Measurements from ENCODE around the gene LHPP. TPM values are rescaled to one million over a fixed set of nuclear protein-coding genes. Genes with fewer than 3 reads are reported as not detected.
"Not testable (repeated sequence)": the region's sequence is repeated elsewhere in the genome, so short reads cannot be mapped to it uniquely, and the experiment has no call there.

The LHPP gene
- total RNA-seq, 1 donor from 2014 or later: 15.2 TPM

DNA sequence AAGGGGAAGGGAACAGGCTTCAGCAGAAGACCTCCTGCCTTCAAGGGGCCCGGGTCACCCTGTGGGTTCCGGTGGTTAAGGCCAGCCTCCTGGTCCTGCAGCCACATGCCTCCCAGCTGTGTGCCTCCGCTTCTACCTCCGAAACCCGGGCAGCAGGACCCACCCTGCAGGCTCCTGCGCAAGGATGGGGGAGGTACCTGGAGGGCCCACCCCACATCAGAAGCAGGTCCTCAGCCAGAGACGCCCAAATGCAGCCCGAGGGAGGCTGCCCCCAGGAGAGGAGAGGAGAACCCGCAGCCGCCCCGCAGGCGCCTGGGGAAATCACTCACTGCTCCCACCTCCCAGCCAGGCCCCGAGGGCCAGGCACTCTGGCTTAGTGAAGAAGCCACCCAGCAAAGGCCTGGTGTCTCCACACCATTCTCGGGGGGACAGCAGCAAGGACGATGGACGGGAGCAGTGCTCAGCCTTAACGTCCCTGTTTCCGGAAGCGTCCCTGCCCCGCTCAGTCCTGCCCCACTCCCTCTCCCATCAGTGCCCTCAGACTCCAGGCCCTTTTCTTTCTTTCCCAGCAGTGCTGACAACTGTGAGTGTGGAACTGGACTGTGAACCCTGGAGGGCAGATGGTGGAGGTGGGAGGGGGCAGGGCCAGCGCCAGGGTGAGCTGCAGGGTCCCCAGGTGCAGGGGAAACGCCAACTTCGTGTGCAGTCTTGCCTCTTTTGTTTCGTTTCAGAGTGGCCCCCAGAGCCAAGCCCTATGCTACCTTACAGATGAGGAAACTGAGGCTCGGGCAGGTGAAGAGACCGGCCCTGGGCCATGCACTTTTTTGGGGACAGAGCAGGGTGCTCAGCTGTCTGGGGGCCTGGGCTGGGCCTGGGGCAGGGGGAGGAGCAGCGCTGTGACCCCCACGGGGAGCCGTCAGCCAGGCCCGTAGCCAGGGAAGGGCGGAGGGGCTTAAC is 144.5 kb downstream of the LHPP start:
- Mint-ChIP-seq H3K27ac (no peak overlapping the region), H3K27me3 (no peaks in the 10 kb centered on the region), H3K36me3 (ENCODE audit: insufficient read depth) (no peaks in the 10 kb centered on the region), H3K4me3 (ENCODE audit: low read depth) (no peak overlapping the region), H3K4me1 (ENCODE audit: low read depth) (peaks cover 2% of the 10 kb centered on the region), H3K9me3 (ENCODE audit: low read depth) (no peaks in the 10 kb centered on the region)
- no peak for DNase-seq (ENCODE audit: low spot score, unreplicated experiment)
- TF ChIP-seq, protein P1, sequence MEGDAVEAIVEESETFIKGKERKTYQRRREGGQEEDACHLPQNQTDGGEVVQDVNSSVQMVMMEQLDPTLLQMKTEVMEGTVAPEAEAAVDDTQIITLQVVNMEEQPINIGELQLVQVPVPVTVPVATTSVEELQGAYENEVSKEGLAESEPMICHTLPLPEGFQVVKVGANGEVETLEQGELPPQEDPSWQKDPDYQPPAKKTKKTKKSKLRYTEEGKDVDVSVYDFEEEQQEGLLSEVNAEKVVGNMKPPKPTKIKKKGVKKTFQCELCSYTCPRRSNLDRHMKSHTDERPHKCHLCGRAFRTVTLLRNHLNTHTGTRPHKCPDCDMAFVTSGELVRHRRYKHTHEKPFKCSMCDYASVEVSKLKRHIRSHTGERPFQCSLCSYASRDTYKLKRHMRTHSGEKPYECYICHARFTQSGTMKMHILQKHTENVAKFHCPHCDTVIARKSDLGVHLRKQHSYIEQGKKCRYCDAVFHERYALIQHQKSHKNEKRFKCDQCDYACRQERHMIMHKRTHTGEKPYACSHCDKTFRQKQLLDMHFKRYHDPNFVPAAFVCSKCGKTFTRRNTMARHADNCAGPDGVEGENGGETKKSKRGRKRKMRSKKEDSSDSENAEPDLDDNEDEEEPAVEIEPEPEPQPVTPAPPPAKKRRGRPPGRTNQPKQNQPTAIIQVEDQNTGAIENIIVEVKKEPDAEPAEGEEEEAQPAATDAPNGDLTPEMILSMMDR (IDR thresholded peaks at IDR 0.05; ENCODE audit: unreplicated experiment): no peak

DNA sequence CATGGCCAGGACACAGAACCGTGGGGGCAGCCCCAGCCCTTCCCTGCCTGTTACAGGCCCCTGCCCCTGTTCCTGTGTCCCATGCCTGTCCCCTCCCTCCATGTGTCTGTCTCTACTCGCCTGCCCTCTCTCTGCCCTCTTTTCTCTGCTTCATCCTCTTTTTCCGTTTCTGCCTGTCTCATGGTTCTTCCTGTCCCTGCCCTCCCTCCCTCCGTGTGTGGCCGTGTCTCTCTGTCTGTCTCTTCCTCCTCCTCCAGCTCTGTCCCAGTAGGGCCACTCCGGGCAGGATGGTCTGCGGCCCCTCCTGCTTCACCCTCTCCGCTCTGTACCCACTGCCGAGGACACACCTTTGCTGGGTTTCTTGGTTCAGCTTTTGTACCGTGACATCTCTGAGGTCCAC is 145.2 kb downstream of the LHPP start:
- TF ChIP-seq, protein P1 (IDR thresholded peaks at IDR 0.05; ENCODE audit: unreplicated experiment): no peak
- H3K4me3 Mint-ChIP-seq (ENCODE audit: low read depth): no peak overlapping the region
- no peaks in the 10 kb centered on the region for H3K36me3 Mint-ChIP-seq (ENCODE audit: insufficient read depth)
- peaks cover 2% of the 10 kb centered on the region for H3K4me1 Mint-ChIP-seq (ENCODE audit: low read depth)
- no peak for DNase-seq (ENCODE audit: low spot score, unreplicated experiment)
- H3K27me3 Mint-ChIP-seq: no peaks in the 10 kb centered on the region
- no peak overlapping the region for H3K27ac Mint-ChIP-seq
- no peaks in the 10 kb centered on the region for H3K9me3 Mint-ChIP-seq (ENCODE audit: low read depth)

DNA sequence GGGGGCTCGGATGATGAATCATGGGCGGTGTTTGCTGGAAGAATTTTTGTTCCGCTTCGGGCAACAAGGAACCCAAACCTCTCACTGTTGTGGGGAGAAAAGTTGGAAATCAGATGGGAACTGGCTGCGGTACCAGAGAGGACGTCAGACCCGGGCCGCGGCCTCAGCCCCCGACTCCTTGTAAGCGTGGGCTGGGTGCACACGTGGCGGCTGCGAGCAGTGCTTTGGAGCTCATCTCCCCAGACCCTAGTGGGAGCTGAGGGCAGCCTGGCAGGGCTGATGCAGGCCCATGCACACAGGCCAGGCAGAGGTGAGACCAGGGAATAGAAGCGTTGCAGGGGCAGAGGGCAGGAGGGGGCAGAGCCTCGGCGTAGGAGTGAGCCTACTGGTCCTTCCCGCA is 146.1 kb downstream of the LHPP start:
- no peak overlapping the region for H3K4me3 Mint-ChIP-seq (ENCODE audit: low read depth)
- TF ChIP-seq, protein P1 (IDR thresholded peaks at IDR 0.05; ENCODE audit: unreplicated experiment): no peak
- no peak overlapping the region for H3K27ac Mint-ChIP-seq
- no peaks in the 10 kb centered on the region for H3K9me3 Mint-ChIP-seq (ENCODE audit: low read depth)
- H3K27me3 Mint-ChIP-seq: no peaks in the 10 kb centered on the region
- no peaks in the 10 kb centered on the region for H3K36me3 Mint-ChIP-seq (ENCODE audit: insufficient read depth)
- DNase-seq (ENCODE audit: low spot score, unreplicated experiment): no peak
- peaks cover 2% of the 10 kb centered on the region for H3K4me1 Mint-ChIP-seq (ENCODE audit: low read depth)

DNA sequence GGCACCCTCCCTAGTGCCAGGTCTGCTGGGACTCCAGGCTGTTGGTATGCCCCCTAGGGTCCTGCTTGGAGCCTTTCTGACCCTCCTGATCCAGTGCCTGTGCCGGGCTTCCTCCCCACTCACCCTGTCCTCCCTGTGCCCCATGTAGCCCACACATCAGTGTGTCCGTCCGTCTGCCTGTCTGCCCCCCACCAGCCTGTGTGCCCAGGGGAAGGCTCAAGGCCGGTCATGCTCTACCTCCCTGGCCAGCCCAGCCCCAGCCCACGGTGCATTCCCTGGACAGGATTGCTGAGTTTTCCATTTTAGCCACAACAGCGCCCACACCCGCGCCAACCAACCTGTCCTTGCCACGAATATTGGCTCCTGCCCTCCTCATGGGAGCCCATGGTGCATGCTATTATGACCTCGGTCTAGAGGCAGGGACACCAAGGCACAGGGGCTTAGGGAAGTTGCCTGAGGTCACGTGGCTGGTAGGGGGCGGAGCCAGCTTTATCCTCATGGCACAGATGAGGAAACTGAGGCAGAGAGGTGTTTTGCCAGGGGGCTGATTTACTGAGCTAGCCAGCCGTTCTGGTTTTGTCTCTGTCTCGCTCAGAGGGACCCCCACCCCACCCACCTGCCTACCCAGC is 146.6 kb downstream of the LHPP start:
- Mint-ChIP-seq H3K9me3 (ENCODE audit: low read depth) (no peaks in the 10 kb centered on the region), H3K4me1 (ENCODE audit: low read depth) (peaks cover 2% of the 10 kb centered on the region), H3K27ac (no peak overlapping the region), H3K36me3 (ENCODE audit: insufficient read depth) (no peaks in the 10 kb centered on the region), H3K4me3 (ENCODE audit: low read depth) (no peak overlapping the region), H3K27me3 (no peaks in the 10 kb centered on the region)
- DNase-seq (ENCODE audit: low spot score, unreplicated experiment): no peak
- TF ChIP-seq, protein P1 (IDR thresholded peaks at IDR 0.05; ENCODE audit: unreplicated experiment): no peak

DNA sequence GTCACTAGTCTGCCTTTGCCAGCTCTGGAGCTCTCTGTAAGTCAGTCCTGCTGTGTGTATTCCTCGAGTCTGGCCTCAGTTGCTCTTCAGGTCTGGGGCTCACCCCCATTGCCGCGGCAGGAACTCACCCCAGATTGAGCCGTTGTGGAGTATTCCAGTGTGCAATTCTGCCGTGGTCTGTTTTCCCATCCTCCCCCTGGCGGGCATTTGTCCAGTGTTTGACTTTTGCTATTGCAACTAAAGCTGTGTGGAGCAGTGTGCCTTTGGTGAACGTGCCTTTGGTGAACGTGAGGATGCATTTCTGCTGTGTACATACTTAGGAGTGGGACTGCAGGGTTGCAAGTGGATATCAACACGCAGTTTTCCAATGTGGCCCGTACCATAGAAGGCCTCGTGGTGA is 148.1 kb downstream of the LHPP start:
- no peaks in the 10 kb centered on the region for H3K36me3 Mint-ChIP-seq (ENCODE audit: insufficient read depth)
- H3K27me3 Mint-ChIP-seq: no peaks in the 10 kb centered on the region
- DNase-seq (ENCODE audit: low spot score, unreplicated experiment): no peak
- peaks cover 2% of the 10 kb centered on the region for H3K4me1 Mint-ChIP-seq (ENCODE audit: low read depth)
- peak overlapping the region; percentile 52 for H3K27ac Mint-ChIP-seq
- TF ChIP-seq, protein P1 (IDR thresholded peaks at IDR 0.05; ENCODE audit: unreplicated experiment): no peak
- H3K9me3 Mint-ChIP-seq (ENCODE audit: low read depth): no peaks in the 10 kb centered on the region
- no peak overlapping the region for H3K4me3 Mint-ChIP-seq (ENCODE audit: low read depth)

DNA sequence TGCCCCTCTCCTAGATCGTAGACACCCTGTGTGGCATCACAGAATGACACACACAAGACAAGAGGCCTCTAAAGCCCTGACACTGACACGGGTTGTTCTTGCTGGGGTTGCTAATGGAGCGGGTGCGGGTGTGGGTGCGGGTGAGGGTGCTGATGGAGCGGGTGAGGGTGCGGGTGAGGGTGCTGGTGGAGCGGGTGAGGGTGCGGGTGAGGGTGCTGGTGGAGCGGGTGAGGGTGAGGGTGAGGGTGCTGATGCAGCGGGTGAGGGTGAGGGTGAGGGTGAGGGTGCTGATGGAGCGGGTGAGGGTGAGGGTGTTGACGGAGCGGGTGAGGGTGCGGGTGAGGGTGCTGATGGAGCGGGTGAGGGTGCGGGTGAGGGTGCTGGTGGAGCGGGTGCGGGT is 148.6 kb downstream of the LHPP start:
- peak overlapping the region; percentile 52 for H3K27ac Mint-ChIP-seq
- not testable (repeated sequence) for H3K4me1 Mint-ChIP-seq (ENCODE audit: low read depth)

DNA sequence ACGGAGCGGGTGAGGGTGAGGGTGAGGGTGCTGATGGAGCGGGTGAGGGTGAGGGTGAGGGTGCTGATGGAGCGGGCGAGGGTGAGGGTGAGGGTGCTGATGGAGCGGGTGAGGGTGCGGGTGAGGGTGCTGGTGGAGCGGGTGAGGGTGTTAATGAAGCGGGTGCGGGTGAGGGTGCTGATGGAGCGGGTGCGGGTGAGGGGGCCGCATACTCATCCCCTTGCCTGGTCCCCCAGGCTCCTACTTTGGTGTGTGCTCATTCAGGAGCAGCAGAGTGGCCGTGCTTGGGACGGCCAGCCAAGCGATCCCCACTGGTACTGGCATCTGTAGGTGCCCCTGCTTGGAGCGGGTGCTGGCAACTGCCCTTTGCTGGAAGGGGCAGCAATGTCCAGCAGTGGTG is 149.2 kb downstream of the LHPP start:
- not testable (repeated sequence) for H3K4me1 Mint-ChIP-seq (ENCODE audit: low read depth); H3K36me3 Mint-ChIP-seq (ENCODE audit: insufficient read depth); DNase-seq (ENCODE audit: low spot score, unreplicated experiment); H3K27ac Mint-ChIP-seq; H3K27me3 Mint-ChIP-seq; H3K9me3 Mint-ChIP-seq (ENCODE audit: low read depth); H3K4me3 Mint-ChIP-seq (ENCODE audit: low read depth)

More for the DNA sequence above, 148.6 kb downstream of the LHPP start:
- DNase-seq (ENCODE audit: low spot score, unreplicated experiment); H3K36me3 Mint-ChIP-seq (ENCODE audit: insufficient read depth); H3K9me3 Mint-ChIP-seq (ENCODE audit: low read depth); H3K27me3 Mint-ChIP-seq; H3K4me3 Mint-ChIP-seq (ENCODE audit: low read depth): not testable (repeated sequence)

All from progenitor cell of endocrine pancreas (in vitro differentiated cells).